Chondrocyte (in vitro differentiated cells): ENCODE measurements around the gene DYTN. TPM values are rescaled to one million over a fixed set of nuclear protein-coding genes. Genes with fewer than 3 reads are reported as not detected.
A peak's percentile ranks its signal among the peaks of the same experiment; 100 is the strongest.

Experiments used
- DNase-seq: peaks from one replicate; pipeline ENCODE4 v3.0.0; 2021; ENCODE audit warnings: mixed read lengths, low spot score
- H3K27ac Mint-ChIP-seq: one replicate; pipeline ENCODE4 v1.8.0; 2021; ENCODE audit warnings: mild to moderate bottlenecking, moderate library complexity, mixed read lengths; ENCODE audit not compliant: unreplicated experiment
- H3K27me3 Mint-ChIP-seq: 2 replicates; pipeline ENCODE4 v1.8.0; 2021; ENCODE audit warnings: low read depth, mixed read lengths
- H3K36me3 Mint-ChIP-seq: 2 replicates; pipeline ENCODE4 v1.8.0; 2021; ENCODE audit warnings: low read depth, mixed read lengths
- H3K4me1 Mint-ChIP-seq: 2 replicates; pipeline ENCODE4 v1.8.0; 2021; ENCODE audit warnings: low read depth, mild to moderate bottlenecking, mixed read lengths
- H3K4me3 Mint-ChIP-seq: one replicate; pipeline ENCODE4 v1.8.0; 2021; ENCODE audit warnings: mild to moderate bottlenecking, moderate library complexity, mixed read lengths; ENCODE audit not compliant: unreplicated experiment
- H3K9me3 Mint-ChIP-seq: 2 replicates; pipeline ENCODE4 v1.8.0; 2021; ENCODE audit warnings: low read depth, mixed read lengths
- CTCF ChIP-seq: fragments of 200-600 bp; sonication (generic); IDR thresholded peaks from 2 replicates; pipeline ENCODE4 v1.5.0; 2021; ENCODE audit warnings: antibody characterized with exemption, mild to moderate bottlenecking, moderate library complexity
- total RNA-seq: library from RNA; stranded (reverse); gene quantifications from 3 replicates; pipeline ENCODE4 v1.2.1, GENCODE V29; 2021

The DYTN gene
- total RNA-seq, 1 donor from 2014 or later: not detected

- H3K4me1 Mint-ChIP-seq: no peaks in the 10 kb centered on the region
- H3K27ac Mint-ChIP-seq: no peak overlapping the region
- H3K27me3 Mint-ChIP-seq: peaks cover 28% of the 10 kb centered on the region
- H3K36me3 Mint-ChIP-seq: no peaks in the 10 kb centered on the region
- no peak overlapping the region for H3K4me3 Mint-ChIP-seq
- TF ChIP-seq CTCF: no peak
- H3K9me3 Mint-ChIP-seq: no peaks in the 10 kb centered on the region
- no peak for DNase-seq
Measured at GRCh38 chr2:206698811-206699210, 19.4 kb downstream of the DYTN start.

GRCh38 chr2:206696910-206697309, 21.3 kb downstream of the DYTN start:
- TF ChIP-seq CTCF: no peak
- Mint-ChIP-seq H3K27me3 (peaks cover 25% of the 10 kb centered on the region), H3K36me3 (no peaks in the 10 kb centered on the region), H3K27ac (no peak overlapping the region), H3K4me3 (no peak overlapping the region), H3K9me3 (no peaks in the 10 kb centered on the region), H3K4me1 (no peaks in the 10 kb centered on the region)
- DNase-seq: no peak

- no peak overlapping the region for H3K4me3 Mint-ChIP-seq
- H3K4me1 Mint-ChIP-seq: no peaks in the 10 kb centered on the region
- no peaks in the 10 kb centered on the region for H3K9me3 Mint-ChIP-seq
- TF ChIP-seq CTCF: peak; percentile 91
- H3K27me3 Mint-ChIP-seq: peaks cover 20% of the 10 kb centered on the region
- H3K36me3 Mint-ChIP-seq: no peaks in the 10 kb centered on the region
- H3K27ac Mint-ChIP-seq: no peak overlapping the region
- DNase-seq: no peak
Measured at GRCh38 chr2:206693399-206694137, 24.6 kb downstream of the DYTN start.

- Mint-ChIP-seq H3K4me3 (no peak overlapping the region), H3K27me3 (peaks cover 17% of the 10 kb centered on the region)
Measured at GRCh38 chr2:206692971-206693370, 25.2 kb downstream of the DYTN start.

GRCh38 chr2:206688990-206689389, 29.2 kb downstream of the DYTN start:
- Mint-ChIP-seq H3K27ac (no peak overlapping the region), H3K9me3 (no peaks in the 10 kb centered on the region), H3K4me3 (no peak overlapping the region), H3K36me3 (no peaks in the 10 kb centered on the region), H3K4me1 (no peaks in the 10 kb centered on the region), H3K27me3 (peaks cover 28% of the 10 kb centered on the region)
- no peak for TF ChIP-seq CTCF
- no peak for DNase-seq

More at GRCh38 chr2:206692971-206693370, 25.2 kb downstream of the DYTN start:
- no peaks in the 10 kb centered on the region for H3K36me3 Mint-ChIP-seq
- H3K9me3 Mint-ChIP-seq: no peaks in the 10 kb centered on the region
- no peak for TF ChIP-seq CTCF
- DNase-seq: no peak
- no peaks in the 10 kb centered on the region for H3K4me1 Mint-ChIP-seq
- H3K27ac Mint-ChIP-seq: no peak overlapping the region
